Measurements from ENCODE around the gene PXMP4. TPM values are rescaled to one million over a fixed set of nuclear protein-coding genes. Genes with fewer than 3 reads are reported as not detected.

Gene PXMP4
- total RNA-seq, 1 experiment from 2014 or later = 5.7 TPM

DNA sequence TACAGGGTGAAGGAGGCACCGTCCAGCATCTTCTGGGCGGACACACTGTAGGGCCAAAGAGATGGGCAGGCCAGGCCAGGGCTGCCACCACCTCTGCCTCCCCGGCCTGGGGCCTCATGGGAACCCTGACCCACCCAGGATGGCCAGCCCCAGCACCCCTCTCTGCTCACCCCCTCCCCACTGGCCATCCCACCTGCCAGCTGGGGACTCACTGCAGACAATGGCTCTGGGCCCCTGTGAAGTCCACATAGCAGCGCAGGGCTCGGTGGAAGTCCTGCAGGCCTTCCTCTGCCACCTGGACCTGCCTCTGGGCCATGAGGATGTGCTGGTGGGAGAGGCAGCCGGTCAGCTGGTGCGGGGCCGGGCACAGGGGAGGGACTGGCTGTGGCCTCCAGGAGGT, 61.6 kb downstream of the PXMP4 start:
- TF ChIP-seq CTCF (conservative IDR thresholded peaks at IDR 0.05) = no peak
- no peaks in the 10 kb centered on the region for H3K79me1 ChIP-seq (ENCODE audit: insufficient read depth, low read depth, low read length, poor library complexity, severe bottlenecking)
- H3K4ac ChIP-seq (ENCODE audit: low read depth, low read length) = no peak overlapping the region
- no peak overlapping the region for H3K23ac ChIP-seq (ENCODE audit: insufficient read length, low read depth, low read length)
- H3K18ac ChIP-seq (ENCODE audit: insufficient read length, low read depth, low read length) = no peak overlapping the region
- H4K91ac ChIP-seq (ENCODE audit: insufficient read length, low read depth, low read length) = no peak overlapping the region
- Mint-ChIP-seq H3K9me3 (no peaks in the 10 kb centered on the region; a peak in 1 of 5 replicates), H3K4me3 (no peak overlapping the region), H3K27ac (0 out of 7 replicates have a peak overlapping the region, but pooled peaks of 1 of the 3 experiments have one; percentile 53), H3K36me3 (ENCODE audit: insufficient read depth in 1 of 3, low read depth in 3 of 3) (peaks cover 0 to 43% (median 4%) of the 10 kb centered on the region in 3 experiments; a peak in 6 of 7 replicates), H3K27me3 (ENCODE audit: low read depth) (no peaks in the 10 kb centered on the region), H3K4me1 (peaks cover 23 to 24% of the 10 kb centered on the region in 2 experiments)
- H3K27me3 ChIP-seq (ENCODE audit: insufficient read depth, low read length) = no peaks in the 10 kb centered on the region
- no peaks in the 10 kb centered on the region for H3K9me3 ChIP-seq (ENCODE audit: control insufficient read depth, low read depth, low read length)
- H2BK5ac ChIP-seq (ENCODE audit: insufficient read length, low read length) = no peak overlapping the region
- H2BK120ac ChIP-seq (ENCODE audit: low read depth, low read length, poor library complexity, severe bottlenecking) = no peak overlapping the region
- H4K8ac ChIP-seq (replicated peaks; ENCODE audit: insufficient read length, low read depth, low read length) = no peak overlapping the region
- no peak overlapping the region for H3K14ac ChIP-seq (ENCODE audit: insufficient read depth, low read length)
- no peaks in the 10 kb centered on the region for H3K4me1 ChIP-seq (ENCODE audit: insufficient read depth, low read length)
- H3K4me2 ChIP-seq (ENCODE audit: insufficient read depth, insufficient read length, low read length) = no peak overlapping the region
- H2AK5ac ChIP-seq (ENCODE audit: insufficient read length, low read length) = no peak overlapping the region
- no peak overlapping the region for H3K27ac ChIP-seq (ENCODE audit: insufficient read length, low read depth, low read length)
- H4K5ac ChIP-seq (ENCODE audit: insufficient read length, low read depth, low read length) = no peak overlapping the region
- no peaks in the 10 kb centered on the region for H3K79me2 ChIP-seq (ENCODE audit: insufficient read depth, low read length)
- no peak for DNase-seq
- H4K20me1 ChIP-seq (ENCODE audit: control insufficient read depth, insufficient read depth, insufficient read length) = no peaks in the 10 kb centered on the region
- H3T11ph ChIP-seq (ENCODE audit: low read length) = no peak overlapping the region
- no peak overlapping the region for H2BK12ac ChIP-seq (ENCODE audit: insufficient read length, low read depth, low read length)
- no peak overlapping the region for H2BK15ac ChIP-seq (ENCODE audit: low read depth, low read length)
- no peak overlapping the region for H3K56ac ChIP-seq (ENCODE audit: insufficient read length, low read depth, low read length)
- peaks cover 7% of the 10 kb centered on the region for H3K23me2 ChIP-seq (ENCODE audit: insufficient read length, low read depth, low read length, poor library complexity, severe bottlenecking)
- no peak overlapping the region for H2AFZ ChIP-seq (ENCODE audit: low read length)
- H3K9ac ChIP-seq (ENCODE audit: extremely low read depth, insufficient read length, low read length) = no peak overlapping the region
- no peak overlapping the region for H2BK20ac ChIP-seq (ENCODE audit: low read depth, low read length, poor library complexity, severe bottlenecking)
- WGBS (ENCODE audit: extremely low coverage, insufficient read length, low lambda C conversion rate) = no CpG with 5 or more reads among the region's 8 CpGs
